Measurements from ENCODE around the gene FREM1. TPM values are rescaled to one million over a fixed set of nuclear protein-coding genes. Genes with fewer than 3 reads are reported as not detected.

The FREM1 gene
- total and polyA plus RNA-seq, 2 experiments from 2014 or later = 0.78 to 3.1 TPM

- no peaks in the 10 kb centered on the region for H3K9me3 Mint-ChIP-seq
- Histone ChIP-seq H3K27me3 (ENCODE audit: insufficient read depth) (no peaks in the 10 kb centered on the region), H3K4me1 (ENCODE audit: insufficient read depth) (no peaks in the 10 kb centered on the region), H3K4me2 (no peak overlapping the region), H3K79me2 (replicated peaks; ENCODE audit: insufficient read depth) (no peaks in the 10 kb centered on the region), H3F3A (replicated peaks; ENCODE audit: low read depth) (no peaks in the 10 kb centered on the region), H4K20me1 (replicated peaks; ENCODE audit: insufficient read depth) (no peaks in the 10 kb centered on the region), H3K36me3 (ENCODE audit: insufficient read depth) (no peaks in the 10 kb centered on the region), H3K27ac (ENCODE audit: low read depth) (no peak overlapping the region), H3K9me2 (ENCODE audit: insufficient read depth) (no peaks in the 10 kb centered on the region), H3K4me3 (no peak overlapping the region), H2AFZ (no peak overlapping the region)
- H3K27me3 Mint-ChIP-seq (ENCODE audit: insufficient read depth, low read depth, poor library complexity) = no peaks in the 10 kb centered on the region
- H3K4me3 Mint-ChIP-seq = no peak overlapping the region
- DNase-seq (ENCODE audit: low spot score) = no peak
- no peak overlapping the region for H3K27ac Mint-ChIP-seq
- TF ChIP-seq STAT1 (IDR thresholded peaks at IDR 0.05; ENCODE audit: unreplicated experiment) (no peak), EZH2 (IDR thresholded peaks at IDR 0.05; ENCODE audit: low read depth, unreplicated experiment) (no peak), JUNB (IDR thresholded peaks at IDR 0.05; ENCODE audit: unreplicated experiment) (no peak), NANOG (IDR thresholded peaks at IDR 0.05; ENCODE audit: borderline replicate concordance) (no peak), POLR2AphosphoS5 (IDR thresholded peaks at IDR 0.05; ENCODE audit: low read depth) (no peak), ZNF114 (CRISPR knock-in tag; IDR thresholded peaks at IDR 0.05) (no peak), CREB1 (CRISPR knock-in tag; IDR thresholded peaks at IDR 0.05; ENCODE audit: low read depth) (no peak), CTCF (conservative IDR thresholded peaks at IDR 0.05; ENCODE audit: low read depth in 2 of 2) (no peak), ZNF462 (CRISPR knock-in tag; IDR thresholded peaks at IDR 0.05) (no peak), ZNF331 (CRISPR knock-in tag; IDR thresholded peaks at IDR 0.05; ENCODE audit: low read depth) (no peak), REST (IDR thresholded peaks at IDR 0.05; ENCODE audit: unreplicated experiment) (no peak), ETS1 (IDR thresholded peaks at IDR 0.05) (no peak), EZH2phosphoT487 (IDR thresholded peaks at IDR 0.05; ENCODE audit: unreplicated experiment) (no peak)
- no peaks in the 10 kb centered on the region for H3K4me1 Mint-ChIP-seq
- H3K36me3 Mint-ChIP-seq (ENCODE audit: low read depth) = no peaks in the 10 kb centered on the region
- no peak for ATAC-seq
These were observed 13.5 kb upstream of the FREM1 start for GRCh38 chr9:14923701-14924100.
